GM20431 (cell line): ENCODE results near the gene ADAMTSL1.

Experiments
- in situ Hi-C: fragments of 300-500 bp; cut with MseI, MboI; formaldehyde crosslinking; loops from one replicate; pipeline ENCODE4 v1.15.0; 2020; ENCODE audit warnings: low sequenced_read_pairs; ENCODE audit not compliant: unreplicated experiment

Gene ADAMTSL1

GRCh38 chr9:18543406-18544192, 69.6 kb downstream of the ADAMTSL1 start:
- in situ Hi-C loops: no loop called here

GRCh38 chr9:18544456-18544855, 70.5 kb downstream of the ADAMTSL1 start:
- in situ Hi-C loops: no loop called here

GRCh38 chr9:18545636-18546360, 71.8 kb downstream of the ADAMTSL1 start:
- in situ Hi-C loops: no loop called here

DNA sequence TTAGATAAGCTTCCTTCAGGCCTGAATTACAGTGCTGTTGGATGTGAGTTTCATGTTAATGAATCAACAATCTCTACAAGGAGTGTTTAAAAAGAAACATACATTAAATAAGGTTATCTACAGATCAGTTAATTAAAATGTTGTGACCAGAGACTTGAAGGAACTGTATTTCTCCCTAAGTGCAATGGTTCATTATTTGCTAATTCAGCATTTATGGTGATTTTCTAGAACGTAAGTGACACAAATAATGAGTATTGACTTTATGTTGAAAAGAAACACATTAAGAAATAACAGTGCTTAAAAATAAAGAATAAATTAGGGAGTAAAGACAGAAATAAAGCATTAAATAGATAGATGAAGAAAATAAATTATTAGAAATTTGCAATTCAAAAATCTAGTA, 74.5 kb downstream of the ADAMTSL1 start:
- in situ Hi-C loops: no loop called here

GRCh38 chr9:18549772-18550171, 75.8 kb downstream of the ADAMTSL1 start:
- in situ Hi-C loops: no loop called here

GRCh38 chr9:18550286-18550685, 76.3 kb downstream of the ADAMTSL1 start:
- in situ Hi-C loops: no loop called here

GRCh38 chr9:18554244-18554643, 80.3 kb downstream of the ADAMTSL1 start:
- in situ Hi-C loops: no loop called here

DNA sequence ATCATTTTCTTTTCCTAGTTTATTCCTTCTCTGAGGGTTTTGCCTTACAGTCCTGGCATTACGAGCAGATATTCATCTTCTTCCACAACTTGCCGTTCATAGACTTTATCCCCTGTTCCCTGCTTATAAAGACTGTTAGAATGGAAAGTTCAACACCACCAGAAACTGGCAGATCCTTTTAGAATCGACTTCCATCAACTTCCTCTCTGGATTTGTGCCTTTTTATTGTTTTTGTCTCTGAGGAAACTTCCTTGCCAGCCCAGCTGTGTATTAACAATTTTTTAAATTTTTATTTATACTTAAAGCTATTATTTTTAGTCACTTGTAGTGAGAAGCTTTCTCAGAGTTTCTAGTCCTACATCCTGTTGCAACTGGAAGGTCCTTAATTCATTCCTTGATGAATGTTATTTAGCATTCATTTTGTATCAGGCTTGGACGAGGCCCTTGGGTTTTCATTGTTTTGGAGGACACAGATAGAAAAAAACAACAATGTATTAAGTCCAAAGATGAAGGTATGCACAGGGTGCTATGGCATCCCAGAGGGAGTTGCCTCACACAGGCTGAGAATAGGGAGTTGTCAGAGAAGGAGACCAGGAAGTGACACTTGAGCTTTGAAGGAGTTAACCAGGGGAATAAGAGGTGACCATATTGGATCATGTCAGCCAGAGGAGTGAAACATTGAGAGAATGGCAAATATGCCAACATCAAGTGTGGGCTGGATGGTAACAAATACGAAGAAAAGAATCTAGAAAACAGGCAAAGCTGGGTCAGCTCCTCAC, 81.3 kb downstream of the ADAMTSL1 start:
- in situ Hi-C loops: no loop called here

GRCh38 chr9:18564018-18564880, 90.3 kb downstream of the ADAMTSL1 start:
- in situ Hi-C loops: no loop called here

DNA sequence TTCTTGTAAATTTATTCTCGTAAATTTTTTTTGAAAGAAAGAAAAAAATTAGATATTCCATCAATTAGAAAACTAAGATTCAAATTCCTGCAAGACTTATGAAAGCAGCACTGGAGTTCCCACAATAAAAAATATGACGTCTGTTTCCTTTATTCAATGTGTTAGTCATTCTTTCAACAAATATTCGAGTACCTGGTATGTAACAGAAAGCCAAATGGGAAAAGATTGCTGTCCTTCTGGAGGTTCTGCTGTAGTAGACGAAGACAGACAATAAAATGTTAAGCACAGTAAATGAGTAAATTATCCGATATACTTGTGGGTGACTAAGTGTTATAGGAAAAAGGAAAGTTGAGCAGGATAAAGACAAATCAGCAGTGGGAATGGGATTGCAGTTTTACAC, 92.2 kb downstream of the ADAMTSL1 start:
- in situ Hi-C loops: no loop called here

GRCh38 chr9:18568973-18569372, 95.0 kb downstream of the ADAMTSL1 start:
- in situ Hi-C loops: no loop called here

DNA sequence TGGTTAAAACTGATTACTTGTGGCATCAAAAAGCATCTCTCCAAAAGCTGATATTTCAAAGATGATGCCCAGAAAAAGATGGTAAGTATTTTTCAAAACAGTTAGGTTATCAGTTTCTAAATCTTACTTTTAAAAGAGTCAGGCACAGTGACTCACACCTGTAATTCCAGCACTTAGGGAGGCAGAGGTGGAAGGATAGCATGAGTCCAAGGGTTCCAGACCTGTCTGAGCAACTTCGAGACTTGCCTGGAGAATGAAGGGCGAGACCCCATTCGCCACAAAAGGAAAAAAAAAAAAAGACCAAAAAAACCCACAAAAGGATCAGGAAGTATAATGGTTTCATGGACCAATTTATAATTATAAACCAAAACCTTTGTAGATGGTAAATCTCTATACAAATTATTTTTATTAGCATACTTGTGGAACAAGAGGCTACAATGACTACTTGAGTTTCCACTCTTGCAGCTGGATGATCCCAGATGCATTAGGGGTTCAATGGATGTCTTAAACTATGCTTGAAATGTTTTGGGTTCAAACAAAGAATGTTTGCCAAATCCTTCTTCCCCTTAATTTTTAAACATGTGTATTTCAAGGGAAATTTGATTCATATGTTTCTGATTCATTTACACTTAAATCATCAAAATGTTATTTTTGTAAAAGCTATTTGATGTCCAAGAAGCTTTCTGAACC, 96.1 kb downstream of the ADAMTSL1 start:
- in situ Hi-C loops: no loop called here

DNA sequence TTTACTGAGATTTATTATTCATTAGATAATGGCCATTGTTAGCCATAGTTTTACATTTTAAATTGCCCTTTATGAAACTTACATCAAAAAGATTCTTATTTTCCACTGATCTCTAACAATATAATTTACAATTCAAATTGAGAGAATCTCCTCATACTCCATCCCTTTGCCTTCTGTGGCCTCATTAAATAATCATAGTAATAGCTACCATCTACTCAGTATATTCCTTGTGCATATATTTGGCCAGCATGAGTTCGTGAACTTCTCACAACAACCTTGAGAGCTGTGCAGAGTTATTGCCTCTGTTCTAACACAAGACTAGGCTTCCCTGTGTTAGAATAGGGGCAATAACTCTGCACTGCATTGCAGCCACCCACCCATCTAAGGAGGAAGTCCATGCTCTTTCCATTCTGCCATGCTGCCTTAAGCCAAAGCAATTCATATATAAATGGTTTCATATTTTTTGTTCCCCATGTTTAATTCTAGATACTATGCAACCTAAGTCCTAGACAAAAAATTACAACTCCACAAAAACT, 99.1 kb downstream of the ADAMTSL1 start:
- in situ Hi-C loops: no loop called here

DNA sequence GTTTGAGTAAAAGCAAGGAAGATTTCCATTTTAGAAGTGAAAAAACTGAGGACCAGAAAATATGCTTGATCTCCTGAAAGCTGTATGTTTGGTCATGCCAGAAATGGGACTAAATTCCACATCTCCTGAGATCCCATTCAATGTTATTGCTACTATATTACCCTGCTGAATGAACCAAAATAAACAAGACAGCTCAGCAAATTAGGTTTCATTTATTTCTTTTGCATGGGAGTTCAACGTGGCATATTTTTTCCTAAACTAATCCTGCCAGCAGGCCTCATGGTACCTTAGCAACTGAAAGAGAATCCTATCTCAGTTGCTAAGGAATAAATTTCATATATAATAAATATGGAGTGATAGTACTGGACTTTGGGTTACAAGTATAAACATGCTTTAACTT, 101.7 kb downstream of the ADAMTSL1 start:
- in situ Hi-C loops: no loop called here

DNA sequence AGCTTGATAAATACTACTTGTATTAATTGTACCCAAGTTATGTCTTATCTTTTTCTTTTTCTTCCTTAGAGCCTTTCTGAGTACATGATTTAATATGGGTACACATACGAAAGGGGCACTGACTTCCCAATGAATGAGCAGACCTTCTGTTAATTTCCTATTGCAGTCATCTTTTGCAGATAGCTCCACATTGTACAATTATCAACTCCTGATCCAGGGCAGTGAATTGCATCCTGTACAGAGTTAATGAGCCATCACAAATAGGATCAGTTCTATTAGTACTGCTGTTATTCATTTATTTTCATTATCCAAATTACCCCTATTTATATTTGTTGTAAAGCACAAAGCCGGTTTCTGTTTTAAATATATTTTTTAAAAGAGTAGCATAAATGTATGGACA, 105.6 kb downstream of the ADAMTSL1 start:
- in situ Hi-C loops: no loop called here

DNA sequence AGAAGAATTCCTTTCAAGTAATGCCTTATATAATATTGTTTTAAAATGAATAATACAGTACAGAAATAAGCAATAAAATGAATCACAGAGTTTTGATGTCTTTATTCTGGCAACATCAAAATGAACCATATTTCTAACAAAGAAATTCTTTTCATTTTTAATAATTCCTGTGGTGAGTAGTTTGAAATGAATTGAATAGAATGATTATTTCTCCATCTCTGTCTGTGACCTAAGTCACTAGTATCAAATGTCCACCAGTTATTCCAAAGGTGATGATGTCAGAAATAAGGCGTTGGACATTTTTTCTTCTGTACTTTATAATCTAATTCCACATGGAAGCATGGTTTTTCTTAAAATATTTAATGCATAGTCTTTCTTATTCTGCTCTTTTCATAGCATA, 106.2 kb downstream of the ADAMTSL1 start:
- in situ Hi-C loops: no loop called here

DNA sequence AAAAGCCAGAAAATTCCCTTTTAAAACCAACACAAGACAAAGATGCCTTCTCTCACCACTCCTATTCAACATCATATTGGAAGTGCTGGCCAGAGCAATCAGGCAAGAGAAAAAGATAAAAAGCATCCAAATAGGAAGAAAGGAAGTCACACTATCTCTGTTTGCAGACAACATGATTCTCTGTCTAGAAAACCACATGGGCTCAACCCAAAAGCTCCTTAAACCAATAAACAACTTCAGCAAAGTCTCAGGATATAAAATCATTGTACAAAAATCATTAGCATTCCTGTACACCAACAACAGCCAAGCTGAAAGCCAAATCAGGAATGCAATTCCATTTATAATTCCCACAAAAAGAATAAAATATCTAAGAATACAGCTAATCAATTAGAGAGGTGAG, 112.0 kb downstream of the ADAMTSL1 start:
- in situ Hi-C loops: no loop called here

GRCh38 chr9:18588002-18588401, 114.0 kb downstream of the ADAMTSL1 start:
- in situ Hi-C loops: no loop called here

GRCh38 chr9:18591261-18591660, 117.3 kb downstream of the ADAMTSL1 start:
- in situ Hi-C loops: no loop called here
